ENCODE results near the gene ANKRD52.

ANKRD52 gene

GRCh38 chr12:56257071-56257470 lies 1.1 kb downstream of the ANKRD52 start:
- no peaks in the 10 kb centered on the region for H3K9me3 ChIP-seq (ENCODE audit: control insufficient read depth in 1 of 2, low read length in 2 of 2)
- H3K27ac ChIP-seq (ENCODE audit: low read length): no peak overlapping the region

DNA sequence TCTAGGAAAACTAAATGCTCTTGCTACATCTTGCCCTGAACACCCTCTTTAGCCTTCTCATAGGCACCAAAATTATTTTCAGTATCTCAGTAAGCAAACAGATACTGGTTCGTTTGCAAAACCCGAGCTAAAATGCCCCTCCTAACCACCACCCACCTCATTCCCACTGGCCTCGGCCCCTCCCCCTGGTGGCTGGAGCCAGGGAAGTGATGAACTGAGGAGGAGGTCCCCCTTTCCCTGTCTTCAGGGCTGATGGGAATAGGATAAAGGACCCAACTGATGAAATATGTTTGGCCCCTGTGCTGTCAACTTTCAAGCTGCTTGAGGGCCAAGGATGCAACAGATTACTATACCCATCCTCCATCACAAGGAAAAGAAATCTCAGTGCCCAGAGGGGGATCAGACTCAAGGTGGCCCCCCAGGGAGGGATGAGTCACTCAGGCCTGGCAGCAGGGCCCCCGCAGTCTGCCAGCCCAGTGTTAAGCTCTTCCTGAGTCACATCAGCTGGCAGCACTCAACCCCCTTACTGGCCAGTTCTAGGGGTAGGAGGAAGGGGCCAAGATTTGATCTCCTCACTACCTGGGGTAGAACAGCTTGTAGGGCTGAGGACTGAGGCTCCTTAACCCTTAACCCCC lies 1.7 kb downstream of the ANKRD52 start:
- Histone ChIP-seq H3K9me3 (ENCODE audit: control insufficient read depth in 1 of 2, low read length in 2 of 2) (no peaks in the 10 kb centered on the region), H3K27ac (ENCODE audit: low read length) (peak overlapping the region; percentile 49), H3K4me3 (ENCODE audit: low read depth in 1 of 2, low read length in 2 of 2) (peak overlapping the region; percentile 83 to 89), H3K27me3 (ENCODE audit: low read depth, low read length) (no peaks in the 10 kb centered on the region), H3K36me3 (ENCODE audit: control insufficient read depth in 1 of 2, insufficient read depth in 2 of 2, low read length in 2 of 2) (peaks cover 36 to 44% of the 10 kb centered on the region in 2 donors), H3K4me1 (ENCODE audit: control insufficient read depth in 1 of 2, insufficient read depth in 2 of 2, low read length in 2 of 2) (peaks cover 12 to 22% of the 10 kb centered on the region in 2 donors)

More at GRCh38 chr12:56257071-56257470, 1.1 kb downstream of the ANKRD52 start:
- Histone ChIP-seq H3K4me3 (ENCODE audit: low read depth in 1 of 2, low read length in 2 of 2) (peak overlapping the region; percentile 83 to 89), H3K27me3 (ENCODE audit: low read depth, low read length) (no peaks in the 10 kb centered on the region), H3K4me1 (ENCODE audit: control insufficient read depth in 1 of 2, insufficient read depth in 2 of 2, low read length in 2 of 2) (peaks cover 12 to 22% of the 10 kb centered on the region in 2 donors), H3K36me3 (ENCODE audit: control insufficient read depth in 1 of 2, insufficient read depth in 2 of 2, low read length in 2 of 2) (peaks cover 30 to 37% of the 10 kb centered on the region in 2 donors)

DNA sequence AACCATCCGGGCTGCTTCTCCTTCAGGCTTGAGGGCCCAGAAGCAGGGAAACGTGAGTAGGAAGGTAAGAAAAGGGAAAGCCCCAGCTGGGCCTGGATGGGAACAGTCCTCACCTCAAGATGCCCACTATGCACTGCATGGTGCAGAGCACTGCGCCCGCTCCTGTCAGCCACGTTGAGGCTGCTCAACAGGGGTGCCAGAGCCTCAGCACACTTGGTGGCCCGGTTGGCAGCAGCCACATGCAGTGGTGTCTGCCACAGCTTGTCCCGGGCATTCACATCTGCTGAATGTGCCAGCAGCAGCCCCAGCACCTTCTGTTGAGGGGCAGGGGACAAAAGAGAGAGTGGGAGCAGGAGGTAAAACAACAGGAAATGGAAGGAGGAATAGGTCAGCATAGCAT lies 2.5 kb downstream of the ANKRD52 start:
- H3K9me3 ChIP-seq (ENCODE audit: control insufficient read depth in 1 of 2, low read length in 2 of 2): no peaks in the 10 kb centered on the region
- H3K27me3 ChIP-seq (ENCODE audit: low read depth, low read length): no peaks in the 10 kb centered on the region
- no peak overlapping the region for H3K27ac ChIP-seq (ENCODE audit: low read length)
- H3K4me3 ChIP-seq (ENCODE audit: low read depth in 1 of 2, low read length in 2 of 2): no peak overlapping the region
- H3K4me1 ChIP-seq (ENCODE audit: control insufficient read depth in 1 of 2, insufficient read depth in 2 of 2, low read length in 2 of 2): peaks cover 12 to 22% of the 10 kb centered on the region in 2 donors
- peaks cover 36 to 48% of the 10 kb centered on the region in 2 donors for H3K36me3 ChIP-seq (ENCODE audit: control insufficient read depth in 1 of 2, insufficient read depth in 2 of 2, low read length in 2 of 2)

- peaks cover 12 to 18% of the 10 kb centered on the region in 2 donors for H3K4me1 ChIP-seq (ENCODE audit: control insufficient read depth in 1 of 2, insufficient read depth in 2 of 2, low read length in 2 of 2)
- H3K36me3 ChIP-seq (ENCODE audit: control insufficient read depth in 1 of 2, insufficient read depth in 2 of 2, low read length in 2 of 2): peaks cover 49 to 60% of the 10 kb centered on the region in 2 donors
- no peaks in the 10 kb centered on the region for H3K27me3 ChIP-seq (ENCODE audit: low read depth, low read length)
- H3K4me3 ChIP-seq (ENCODE audit: low read depth in 1 of 2, low read length in 2 of 2): no peak overlapping the region
- no peaks in the 10 kb centered on the region for H3K9me3 ChIP-seq (ENCODE audit: control insufficient read depth in 1 of 2, low read length in 2 of 2)
- no peak overlapping the region for H3K27ac ChIP-seq (ENCODE audit: low read length)
Measured at GRCh38 chr12:56253091-56253490, 5.1 kb downstream of the ANKRD52 start.

GRCh38 chr12:56252649-56253048 lies 5.5 kb downstream of the ANKRD52 start:
- Histone ChIP-seq H3K9me3 (ENCODE audit: control insufficient read depth in 1 of 2, low read length in 2 of 2) (no peaks in the 10 kb centered on the region), H3K27me3 (ENCODE audit: low read depth, low read length) (no peaks in the 10 kb centered on the region), H3K4me1 (ENCODE audit: control insufficient read depth in 1 of 2, insufficient read depth in 2 of 2, low read length in 2 of 2) (peaks cover 12 to 16% of the 10 kb centered on the region in 2 donors), H3K36me3 (ENCODE audit: control insufficient read depth in 1 of 2, insufficient read depth in 2 of 2, low read length in 2 of 2) (peaks cover 53 to 64% of the 10 kb centered on the region in 2 donors), H3K4me3 (ENCODE audit: low read depth in 1 of 2, low read length in 2 of 2) (no peak overlapping the region), H3K27ac (ENCODE audit: low read length) (no peak overlapping the region)

- no peaks in the 10 kb centered on the region for H3K9me3 ChIP-seq (ENCODE audit: control insufficient read depth in 1 of 2, low read length in 2 of 2)
- no peaks in the 10 kb centered on the region for H3K27me3 ChIP-seq (ENCODE audit: low read depth, low read length)
- no peak overlapping the region for H3K27ac ChIP-seq (ENCODE audit: low read length)
- H3K36me3 ChIP-seq (ENCODE audit: control insufficient read depth in 1 of 2, insufficient read depth in 2 of 2, low read length in 2 of 2): peaks cover 61 to 77% of the 10 kb centered on the region in 2 donors
- no peak overlapping the region for H3K4me3 ChIP-seq (ENCODE audit: low read depth in 1 of 2, low read length in 2 of 2)
- no peaks in the 10 kb centered on the region for H3K4me1 ChIP-seq (ENCODE audit: control insufficient read depth in 1 of 2, insufficient read depth in 2 of 2, low read length in 2 of 2)
Measured at GRCh38 chr12:56248711-56249110, 9.5 kb downstream of the ANKRD52 start.

- H3K27ac ChIP-seq (ENCODE audit: low read length): no peak overlapping the region
- H3K9me3 ChIP-seq (ENCODE audit: control insufficient read depth in 1 of 2, low read length in 2 of 2): no peaks in the 10 kb centered on the region
- H3K4me3 ChIP-seq (ENCODE audit: low read depth in 1 of 2, low read length in 2 of 2): no peak overlapping the region
- H3K27me3 ChIP-seq (ENCODE audit: low read depth, low read length): no peaks in the 10 kb centered on the region
- peaks cover 61 to 77% of the 10 kb centered on the region in 2 donors for H3K36me3 ChIP-seq (ENCODE audit: control insufficient read depth in 1 of 2, insufficient read depth in 2 of 2, low read length in 2 of 2)
- no peaks in the 10 kb centered on the region for H3K4me1 ChIP-seq (ENCODE audit: control insufficient read depth in 1 of 2, insufficient read depth in 2 of 2, low read length in 2 of 2)
Measured at GRCh38 chr12:56247923-56248322, 10.3 kb downstream of the ANKRD52 start.

DNA sequence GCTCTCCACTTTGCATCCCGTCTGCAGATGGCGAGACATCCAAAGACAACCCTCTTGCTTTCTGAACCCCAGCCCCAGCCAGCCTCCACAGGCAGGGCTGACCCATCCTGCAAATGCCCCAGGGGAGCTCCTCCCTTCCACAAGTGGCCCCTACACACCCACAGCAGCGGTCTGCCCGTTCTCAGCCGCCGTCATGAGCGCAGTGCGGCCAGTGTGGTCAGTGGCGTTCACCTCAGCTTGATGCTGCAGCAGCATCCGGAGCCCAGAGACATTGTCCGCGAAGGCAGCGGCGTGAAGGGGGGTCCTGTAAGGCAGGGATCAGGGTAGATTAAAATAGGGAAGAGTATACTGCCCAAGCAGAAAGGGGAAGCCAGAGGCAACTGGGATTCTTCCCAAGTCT lies 13.7 kb downstream of the ANKRD52 start:
- no peak overlapping the region for H3K4me3 ChIP-seq (ENCODE audit: low read depth in 1 of 2, low read length in 2 of 2)
- H3K9me3 ChIP-seq (ENCODE audit: control insufficient read depth in 1 of 2, low read length in 2 of 2): no peaks in the 10 kb centered on the region
- no peaks in the 10 kb centered on the region for H3K4me1 ChIP-seq (ENCODE audit: control insufficient read depth in 1 of 2, insufficient read depth in 2 of 2, low read length in 2 of 2)
- peaks cover 72 to 92% of the 10 kb centered on the region in 2 donors for H3K36me3 ChIP-seq (ENCODE audit: control insufficient read depth in 1 of 2, insufficient read depth in 2 of 2, low read length in 2 of 2)
- H3K27me3 ChIP-seq (ENCODE audit: low read depth, low read length): no peaks in the 10 kb centered on the region
- H3K27ac ChIP-seq (ENCODE audit: low read length): no peak overlapping the region

DNA sequence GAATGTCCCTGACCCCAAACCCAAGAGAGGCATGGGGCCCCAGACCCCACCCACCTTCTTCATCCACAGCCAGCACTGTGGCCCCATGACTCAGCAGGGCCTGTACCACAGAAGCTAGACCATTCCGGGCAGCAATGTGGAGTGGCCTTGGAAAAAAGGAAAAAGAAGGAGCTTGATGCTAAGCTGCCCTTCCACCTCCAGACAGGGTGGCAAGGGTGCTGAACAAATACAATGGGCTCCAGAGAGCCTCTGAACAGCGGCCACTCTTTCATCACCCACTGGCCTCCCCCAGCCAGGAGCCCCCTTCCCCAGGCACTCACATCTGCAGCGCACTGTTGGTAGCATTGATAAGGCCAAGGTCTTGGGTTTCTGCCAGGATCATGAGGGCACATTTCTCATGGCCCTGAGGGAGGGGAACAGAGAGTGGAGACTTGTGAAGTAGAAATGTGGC lies 14.4 kb downstream of the ANKRD52 start:
- Histone ChIP-seq H3K27me3 (ENCODE audit: low read depth, low read length) (no peaks in the 10 kb centered on the region), H3K4me3 (ENCODE audit: low read depth in 1 of 2, low read length in 2 of 2) (no peak overlapping the region), H3K27ac (ENCODE audit: low read length) (no peak overlapping the region), H3K36me3 (ENCODE audit: control insufficient read depth in 1 of 2, insufficient read depth in 2 of 2, low read length in 2 of 2) (peaks cover 68 to 94% of the 10 kb centered on the region in 2 donors), H3K9me3 (ENCODE audit: control insufficient read depth in 1 of 2, low read length in 2 of 2) (no peaks in the 10 kb centered on the region), H3K4me1 (ENCODE audit: control insufficient read depth in 1 of 2, insufficient read depth in 2 of 2, low read length in 2 of 2) (no peaks in the 10 kb centered on the region)

GRCh38 chr12:56242986-56243385 lies 15.2 kb downstream of the ANKRD52 start:
- Histone ChIP-seq H3K36me3 (ENCODE audit: control insufficient read depth in 1 of 2, insufficient read depth in 2 of 2, low read length in 2 of 2) (peaks cover 60 to 91% of the 10 kb centered on the region in 2 donors), H3K27ac (ENCODE audit: low read length) (no peak overlapping the region), H3K27me3 (ENCODE audit: low read depth, low read length) (no peaks in the 10 kb centered on the region), H3K4me1 (ENCODE audit: control insufficient read depth in 1 of 2, insufficient read depth in 2 of 2, low read length in 2 of 2) (no peaks in the 10 kb centered on the region), H3K9me3 (ENCODE audit: control insufficient read depth in 1 of 2, low read length in 2 of 2) (no peaks in the 10 kb centered on the region), H3K4me3 (ENCODE audit: low read depth in 1 of 2, low read length in 2 of 2) (no peak overlapping the region)

- H3K9me3 ChIP-seq (ENCODE audit: control insufficient read depth in 1 of 2, low read length in 2 of 2): no peaks in the 10 kb centered on the region
- H3K4me1 ChIP-seq (ENCODE audit: control insufficient read depth in 1 of 2, insufficient read depth in 2 of 2, low read length in 2 of 2): no peaks in the 10 kb centered on the region
- no peaks in the 10 kb centered on the region for H3K27me3 ChIP-seq (ENCODE audit: low read depth, low read length)
- H3K4me3 ChIP-seq (ENCODE audit: low read depth in 1 of 2, low read length in 2 of 2): no peak overlapping the region
- no peak overlapping the region for H3K27ac ChIP-seq (ENCODE audit: low read length)
- peaks cover 52 to 91% of the 10 kb centered on the region in 2 donors for H3K36me3 ChIP-seq (ENCODE audit: control insufficient read depth in 1 of 2, insufficient read depth in 2 of 2, low read length in 2 of 2)
Measured at GRCh38 chr12:56241424-56242303, 16.5 kb downstream of the ANKRD52 start.

Data from muscle layer of duodenum (tissue), 2 donors.